ENCODE results near the gene USE1. TPM values are rescaled to one million over a fixed set of nuclear protein-coding genes. Genes with fewer than 3 reads are reported as not detected.

Gene USE1
- total RNA-seq, 4 donors from 2014 or later, result 7.7 to 13.6 (median 11.2) TPM

- no peak for TF ChIP-seq POLR2A (IDR thresholded peaks at IDR 0.05)
- TF ChIP-seq CTCF (IDR thresholded peaks at IDR 0.05), result no peak
- Histone ChIP-seq H3K9me3 (no peaks in the 10 kb centered on the region), H3K27ac (no peak overlapping the region), H3K4me3 (no peak overlapping the region), H3K27me3 (no peaks in the 10 kb centered on the region), H3K4me1 (no peaks in the 10 kb centered on the region), H3K36me3 (no peaks in the 10 kb centered on the region)
- no peak for DNase-seq
Measured at GRCh38 chr19:17259118-17259780, 44.1 kb downstream of the USE1 start.

DNA sequence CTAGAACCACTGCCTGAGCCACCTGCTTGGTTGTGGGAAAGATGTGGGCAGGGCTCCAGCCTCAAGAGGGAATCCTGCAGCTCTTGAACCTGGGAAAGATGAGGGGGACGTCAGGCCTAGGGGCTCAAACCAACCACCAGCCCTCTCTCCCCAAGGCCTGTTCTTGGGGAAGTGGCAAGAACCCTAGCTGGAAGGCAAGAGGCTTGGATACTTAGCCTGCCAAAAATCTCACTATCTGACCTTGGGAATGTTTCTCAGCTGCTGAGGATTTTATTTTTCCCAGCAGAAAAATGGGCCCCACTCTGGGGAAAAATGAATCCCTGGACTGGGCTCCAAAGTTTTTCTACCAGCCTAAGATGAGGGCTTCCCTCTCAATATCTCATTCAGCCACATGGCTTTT lies 44.8 kb downstream of the USE1 start:
- H3K4me1 ChIP-seq, result no peaks in the 10 kb centered on the region
- DNase-seq, result no peak
- no peak overlapping the region for H3K27ac ChIP-seq
- no peaks in the 10 kb centered on the region for H3K36me3 ChIP-seq
- H3K4me3 ChIP-seq, result no peak overlapping the region
- TF ChIP-seq CTCF (IDR thresholded peaks at IDR 0.05) (no peak), POLR2A (IDR thresholded peaks at IDR 0.05) (no peak)
- no peaks in the 10 kb centered on the region for H3K27me3 ChIP-seq
- no peaks in the 10 kb centered on the region for H3K9me3 ChIP-seq

GRCh38 chr19:17260842-17261325 lies 45.7 kb downstream of the USE1 start:
- Histone ChIP-seq H3K9me3 (no peaks in the 10 kb centered on the region), H3K4me3 (no peak overlapping the region), H3K27ac (no peak overlapping the region), H3K36me3 (no peaks in the 10 kb centered on the region), H3K4me1 (no peaks in the 10 kb centered on the region), H3K27me3 (no peaks in the 10 kb centered on the region)
- TF ChIP-seq CTCF (IDR thresholded peaks at IDR 0.05) (peak; percentile 87 to 92 (median 89)), POLR2A (IDR thresholded peaks at IDR 0.05) (no peak)
- DNase-seq, result peak; percentile 80 to 94 (median 90)

DNA sequence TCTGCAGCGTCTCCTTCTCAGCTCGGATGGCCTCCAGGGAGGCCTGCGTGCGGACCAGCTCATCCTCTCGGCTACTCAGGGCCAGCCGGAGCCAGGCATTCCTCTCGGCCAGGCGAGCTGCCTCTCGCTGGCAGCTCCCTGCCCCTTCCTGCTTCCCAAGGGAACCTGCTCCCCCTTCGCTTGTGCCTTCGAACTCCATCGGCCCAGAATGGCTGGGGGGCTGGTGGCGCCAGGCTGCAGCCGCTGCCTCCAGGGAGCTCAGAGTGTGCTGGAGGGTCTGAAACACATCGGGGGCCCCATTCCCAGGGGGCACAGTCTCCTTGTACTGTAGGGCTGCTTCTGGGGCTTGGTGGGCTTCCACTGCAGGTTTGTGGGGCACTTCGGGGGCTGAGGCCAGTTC lies 47.4 kb downstream of the USE1 start:
- H3K27ac ChIP-seq, result no peak overlapping the region
- H3K4me1 ChIP-seq, result no peaks in the 10 kb centered on the region
- H3K9me3 ChIP-seq, result no peaks in the 10 kb centered on the region
- no peaks in the 10 kb centered on the region for H3K36me3 ChIP-seq
- DNase-seq, result no peak
- H3K27me3 ChIP-seq, result no peaks in the 10 kb centered on the region
- no peak overlapping the region for H3K4me3 ChIP-seq
- TF ChIP-seq POLR2A (IDR thresholded peaks at IDR 0.05), result no peak
- no peak for TF ChIP-seq CTCF (IDR thresholded peaks at IDR 0.05)

DNA sequence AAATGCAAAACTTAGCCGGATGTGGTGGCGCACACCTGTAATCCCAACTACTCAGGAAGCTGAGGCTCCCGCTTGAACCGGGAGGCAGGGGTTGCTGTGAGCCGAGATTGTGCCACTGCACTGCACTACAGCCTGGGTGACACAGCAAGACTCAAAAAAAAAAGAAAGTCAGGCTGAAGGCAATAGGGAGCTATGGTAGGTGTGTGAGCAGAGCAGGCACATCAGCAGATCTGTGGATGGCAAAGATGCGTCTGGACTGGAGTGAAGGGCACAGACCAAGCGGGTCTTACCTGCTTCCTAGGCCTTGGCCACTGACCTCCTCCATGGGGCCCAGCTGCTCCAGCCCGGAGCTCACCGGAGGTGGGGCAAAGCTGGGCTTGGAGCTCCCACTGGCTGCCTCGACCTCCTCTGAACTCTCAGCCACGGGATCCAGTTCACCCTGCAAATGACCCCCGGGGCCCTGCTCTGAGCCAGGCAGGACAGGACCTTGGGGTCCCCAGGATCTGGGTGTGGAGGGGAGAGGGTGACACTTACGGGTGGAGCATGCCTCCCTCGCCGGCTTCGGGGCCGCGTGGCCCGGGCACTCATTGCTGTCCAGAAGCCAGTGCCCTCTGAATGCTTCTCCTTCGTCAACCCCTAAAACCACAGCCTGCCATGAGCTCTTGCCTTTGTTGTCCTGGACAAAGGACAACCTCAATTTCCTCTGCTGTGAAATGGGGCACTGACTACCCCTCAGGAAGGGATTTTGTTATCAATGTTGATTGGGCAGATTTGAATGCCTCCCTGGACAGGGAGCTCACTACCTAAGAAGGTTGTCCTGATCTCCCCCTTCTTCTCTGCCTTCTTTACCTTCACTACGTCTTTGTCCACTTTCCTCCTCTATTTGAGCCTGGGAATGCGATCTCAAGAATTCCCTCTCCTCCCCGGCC lies 48.8 kb downstream of the USE1 start:
- H3K4me1 ChIP-seq, result peaks cover 0 to 14% (median 5%) of the 10 kb centered on the region in 4 donors
- no peak for DNase-seq
- TF ChIP-seq CTCF (IDR thresholded peaks at IDR 0.05), result no peak
- no peak for TF ChIP-seq POLR2A (IDR thresholded peaks at IDR 0.05)
- no peaks in the 10 kb centered on the region for H3K27me3 ChIP-seq
- peaks cover 0 to 2% (median 0%) of the 10 kb centered on the region in 3 donors for H3K36me3 ChIP-seq
- H3K27ac ChIP-seq, result peak overlapping the region in 2 of 4 donors; percentile 16 to 39
- H3K9me3 ChIP-seq, result no peaks in the 10 kb centered on the region
- H3K4me3 ChIP-seq, result peak overlapping the region in 2 of 4 donors; percentile 32 to 33
